HEK293T (cell line): ENCODE results near the gene PKN3.

ENCODE experiments used
- CTCF ChIA-PET: fragments of 350-600 bp; formaldehyde crosslinking; extraction: SDS; loops from one replicate; lab custom pipeline; 2021; ENCODE audit warnings: antibody characterized with exemption, inconsistent platforms; lab: Yijun Ruan, JAX
- POLR2A ChIA-PET: fragments of 350-600 bp; formaldehyde crosslinking; extraction: SDS; loops from one replicate; lab custom pipeline; 2020; ENCODE audit warnings: antibody characterized with exemption, inconsistent platforms; lab: Yijun Ruan, JAX
- DNase-seq: peaks from one replicate; pipeline ENCODE4 v3.0.0; 2012; ENCODE audit warnings: mixed read lengths; ENCODE audit errors: extremely low spot score
- ARNT ChIP-seq: fragments of 450-650 bp; IDR thresholded peaks from 2 replicates; pipeline ENCODE4 v1.6.1; 2017; ENCODE audit warnings: mild to moderate bottlenecking
- BHLHE40 ChIP-seq: fragments of 450-650 bp; IDR thresholded peaks from 2 replicates; pipeline ENCODE4 v1.6.1; 2016; ENCODE audit warnings: mild to moderate bottlenecking, moderate library complexity, borderline replicate concordance
- CTBP1 ChIP-seq: fragments of 450-650 bp; IDR thresholded peaks from 2 replicates; pipeline ENCODE4 v1.6.1; 2016; ENCODE audit warnings: borderline replicate concordance
- ELF4 ChIP-seq: fragments of 450-650 bp; IDR thresholded peaks from 2 replicates; pipeline ENCODE4 v1.6.1; 2017; ENCODE audit warnings: antibody characterized with exemption
- FOXA1 ChIP-seq: fragments of 450-650 bp; IDR thresholded peaks from 2 replicates; pipeline ENCODE4 v1.6.1; 2016; ENCODE audit warnings: mild to moderate bottlenecking
- FOXK2 ChIP-seq: fragments of 450-650 bp; IDR thresholded peaks from 2 replicates; pipeline ENCODE4 v1.6.1; 2016; ENCODE audit warnings: mild to moderate bottlenecking
- FOXM1 ChIP-seq: fragments of 450-650 bp; IDR thresholded peaks from 2 replicates; pipeline ENCODE4 v1.6.1; 2017; ENCODE audit warnings: mild to moderate bottlenecking, borderline replicate concordance
- HDGF ChIP-seq: fragments of 450-650 bp; IDR thresholded peaks from 2 replicates; pipeline ENCODE4 v1.6.1; 2017; ENCODE audit warnings: antibody characterized with exemption, borderline replicate concordance
- L3MBTL2 ChIP-seq: fragments of 450-650 bp; conservative IDR thresholded peaks from 2 replicates; pipeline ENCODE4 v1.6.1; 2016; ENCODE audit warnings: mild to moderate bottlenecking
- LEF1 ChIP-seq: fragments of 450-650 bp; IDR thresholded peaks from 2 replicates; pipeline ENCODE4 v1.6.1; 2017; ENCODE audit warnings: mild to moderate bottlenecking, borderline replicate concordance
- NFRKB ChIP-seq: fragments of 450-650 bp; IDR thresholded peaks from 2 replicates; pipeline ENCODE4 v1.6.1; 2016; ENCODE audit warnings: mild to moderate bottlenecking, moderate library complexity
- PKNOX1 ChIP-seq: fragments of 450-650 bp; IDR thresholded peaks from 2 replicates; pipeline ENCODE4 v1.6.1; 2016
- SP1 ChIP-seq: fragments of 450-650 bp; IDR thresholded peaks from 2 replicates; pipeline ENCODE4 v1.6.1; 2017
- SUZ12 ChIP-seq: fragments of 450-650 bp; IDR thresholded peaks from 2 replicates; pipeline ENCODE4 v1.6.1; 2016; ENCODE audit warnings: mild to moderate bottlenecking
- TARDBP ChIP-seq: fragments of 450-650 bp; IDR thresholded peaks from 2 replicates; pipeline ENCODE4 v1.6.1; 2016
- ZNF384 ChIP-seq: fragments of 450-650 bp; IDR thresholded peaks from 2 replicates; pipeline ENCODE4 v1.6.1; 2016

PKN3 gene

GRCh38 chr9:128685636-128686489, 16.4 kb upstream of the PKN3 start:
- POLR2A ChIA-PET: no interaction called here
- DNase-seq: no peak
- CTCF ChIA-PET: interaction anchor here (0.9 to 1.4 kb wide), 2 partner anchors 10 to 16 kb away, joined by 3 to 4 read pairs; partner anchors contain the start of gene PKN3
- TF ChIP-seq BHLHE40: no peak
- TF ChIP-seq FOXK2: no peak
- TF ChIP-seq PKNOX1: no peak
- no peak for TF ChIP-seq NFRKB
- TF ChIP-seq SUZ12: no peak

GRCh38 chr9:128687453-128687852, 14.8 kb upstream of the PKN3 start:
- ChIA-PET CTCF (no interaction called here), POLR2A (interaction anchor here (1.0 to 3.1 kb wide), 2 partner anchors 33 to 394 kb away, joined by 3 to 10 read pairs; partner anchors contain the start of gene DOLPP1)
- no peak for DNase-seq
- TF ChIP-seq SP1 (no peak), FOXK2 (no peak), L3MBTL2 (no peak), FOXA1 (no peak), FOXM1 (no peak), ZNF384 (peak; percentile 82), PKNOX1 (0 out of 2 replicates have a peak, but pooled peaks have one; percentile 3)

- DNase-seq: peak; percentile 97
- CTCF ChIA-PET: interaction anchor here (0.5 to 2.5 kb wide), 3 partner anchors 14 to 106 kb away, joined by 3 to 9 read pairs (median 6); partner anchors contain the start of gene PKN3
- TF ChIP-seq PKNOX1 (no peak), L3MBTL2 (peak; percentile 47; the same call in 1 of the 2 replicates)
- POLR2A ChIA-PET: interaction anchor here (0.7 to 3.1 kb wide), 16 partner anchors 8 to 392 kb away, joined by 3 to 10 read pairs (median 4); partner anchors contain the start of genes DOLPP1, DYNC2I2, ENDOG and SPOUT1
Measured at GRCh38 chr9:128688501-128689292, 13.6 kb upstream of the PKN3 start, which contains the start of gene SET. TSS of gene SET (plus strand) at chr9:128689222. CDS start at chr9:128689583, 361 bp downstream.

- TF ChIP-seq LEF1: no peak
- no peak for TF ChIP-seq CTBP1
- TF ChIP-seq ZNF384: no peak
- TF ChIP-seq HDGF: no peak
- no peak for TF ChIP-seq FOXK2
- TF ChIP-seq FOXA1: no peak
- TF ChIP-seq SP1: no peak
- CTCF ChIA-PET: interaction anchor here (0.5 to 2.5 kb wide), 2 partner anchors 13 to 106 kb away, joined by 3 to 9 read pairs; partner anchors contain the start of gene PKN3
Measured at GRCh38 chr9:128689293-128689774, 13.0 kb upstream of the PKN3 start.

GRCh38 chr9:128689820-128690683, 12.3 kb upstream of the PKN3 start:
- DNase-seq: peak; percentile 76
- CTCF ChIA-PET: interaction anchor here (2.5 kb wide), 1 partner anchor 12 kb away, joined by 9 read pairs; the partner anchor contains the start of gene PKN3
- POLR2A ChIA-PET: interaction anchor here (0.8 to 3.1 kb wide), 13 partner anchors 8 to 205 kb away, joined by 3 to 10 read pairs (median 4); partner anchors contain the start of genes DYNC2I2, ENDOG, SPOUT1 and ZDHHC12
- TF ChIP-seq ARNT (no peak), ZNF384 (no peak), FOXA1 (no peak), CTBP1 (no peak), SP1 (no peak), LEF1 (no peak), NFRKB (no peak), TARDBP (no peak), PKNOX1 (no peak), FOXM1 (no peak), ELF4 (no peak), SUZ12 (no peak), BHLHE40 (no peak)

More at GRCh38 chr9:128689293-128689774, 13.0 kb upstream of the PKN3 start:
- DNase-seq: peak; percentile 33
- POLR2A ChIA-PET: interaction anchor here (0.7 to 3.1 kb wide), 15 partner anchors 8 to 204 kb away, joined by 3 to 10 read pairs (median 4); partner anchors contain the start of genes DYNC2I2, ENDOG, SPOUT1 and ZDHHC12
